HG03097 (cell line): ENCODE results near the gene ZDHHC18.
A peak's percentile ranks its signal among the peaks of the same experiment; 100 is the strongest.
"Not testable (repeated sequence)": the region's sequence is repeated elsewhere in the genome, so short reads cannot be mapped to it uniquely, and the experiment has no call there.

ENCODE experiments used
- ATAC-seq: cut with Tn5 transposase; IDR thresholded peaks from one replicate; pipeline ENCODE4 v1.9.1; 2021; ENCODE audit not compliant: unreplicated experiment, low FRiP score

Gene ZDHHC18

GRCh38 chr1:26857473-26858060 lies 31.1 kb downstream of the ZDHHC18 start:
- ATAC-seq, result no peak

- ATAC-seq, result no peak
These were observed 31.7 kb downstream of the ZDHHC18 start for GRCh38 chr1:26858160-26858559.

DNA sequence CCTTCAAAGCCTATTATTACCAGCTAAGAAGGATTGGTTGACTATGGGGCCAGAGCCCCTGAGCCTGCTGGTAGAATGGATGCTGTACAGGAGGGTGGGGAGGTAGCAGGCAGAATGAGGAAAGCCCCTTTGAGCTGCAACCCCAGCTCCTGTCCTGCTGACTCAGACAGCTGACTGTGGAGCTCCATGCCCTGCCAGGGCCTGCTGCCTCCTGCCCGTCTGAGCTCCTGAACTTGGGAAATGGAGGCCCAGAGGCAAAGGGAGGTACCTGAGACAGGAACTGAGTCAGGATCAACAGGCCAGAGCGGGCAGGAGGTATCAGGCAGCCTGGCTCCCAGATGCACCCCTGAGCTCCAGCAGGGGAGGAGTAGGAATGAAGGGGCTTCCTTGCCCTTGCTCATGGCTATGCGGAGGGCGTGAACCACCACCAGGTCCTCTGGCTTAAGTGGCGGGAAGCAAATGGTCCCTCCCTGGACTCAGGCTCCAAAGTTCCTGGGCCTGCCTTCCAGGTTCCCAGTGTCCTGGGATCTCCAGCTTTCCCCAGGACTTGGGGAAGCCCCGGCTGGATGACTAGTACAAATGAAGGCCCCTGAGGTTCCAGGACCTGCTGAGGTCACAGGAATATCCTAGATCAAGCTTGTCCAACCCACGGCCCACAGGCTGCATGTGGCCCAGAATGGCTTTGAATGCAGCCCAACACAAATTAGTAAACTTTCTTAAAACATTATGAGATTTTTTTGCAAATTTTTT lies 32.6 kb downstream of the ZDHHC18 start:
- ATAC-seq, result no peak

DNA sequence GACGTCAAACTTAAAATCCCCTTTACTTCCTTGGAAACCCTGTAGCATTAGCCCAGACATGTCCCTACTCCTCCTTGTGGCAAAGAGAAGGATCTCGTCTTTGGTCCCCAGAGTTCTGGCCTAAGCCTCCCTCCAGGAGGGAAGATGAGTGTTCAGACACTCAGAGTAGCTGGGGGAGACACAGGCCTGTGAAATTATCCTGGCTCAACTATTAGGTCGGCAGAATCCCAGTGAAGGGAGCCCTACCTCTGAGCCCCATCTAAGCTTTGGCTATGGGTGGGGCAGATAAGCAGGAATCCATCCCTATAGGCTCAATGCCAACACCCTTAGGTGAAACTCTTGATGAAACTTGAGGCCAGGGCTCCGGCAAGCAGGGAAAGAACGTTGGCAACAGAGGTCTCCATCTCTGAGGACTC lies 34.8 kb downstream of the ZDHHC18 start:
- no peak for ATAC-seq

DNA sequence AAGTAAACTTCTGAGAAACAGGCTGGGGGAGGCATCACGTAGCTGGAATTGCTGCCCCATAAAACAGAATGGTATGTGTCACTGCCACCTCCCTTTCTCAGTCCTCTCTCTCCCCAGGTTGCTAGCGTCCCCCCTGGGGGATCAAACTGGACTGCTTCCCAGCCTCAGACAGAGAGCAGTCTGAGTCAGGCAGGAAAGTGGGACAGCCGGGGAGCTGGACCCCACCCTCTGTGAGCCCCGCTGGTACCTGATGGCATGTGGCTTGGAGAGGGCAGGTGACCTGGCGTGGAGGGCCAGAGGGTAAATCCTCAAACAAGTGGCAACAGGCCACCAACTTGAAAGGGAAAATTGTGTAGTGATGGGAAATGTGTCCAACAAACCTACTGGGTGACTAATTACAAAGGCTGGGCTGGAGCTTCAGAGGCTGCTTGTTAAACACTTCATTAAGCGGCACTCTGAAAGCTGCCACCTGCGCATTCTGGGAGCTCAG lies 35.4 kb downstream of the ZDHHC18 start:
- no peak for ATAC-seq

DNA sequence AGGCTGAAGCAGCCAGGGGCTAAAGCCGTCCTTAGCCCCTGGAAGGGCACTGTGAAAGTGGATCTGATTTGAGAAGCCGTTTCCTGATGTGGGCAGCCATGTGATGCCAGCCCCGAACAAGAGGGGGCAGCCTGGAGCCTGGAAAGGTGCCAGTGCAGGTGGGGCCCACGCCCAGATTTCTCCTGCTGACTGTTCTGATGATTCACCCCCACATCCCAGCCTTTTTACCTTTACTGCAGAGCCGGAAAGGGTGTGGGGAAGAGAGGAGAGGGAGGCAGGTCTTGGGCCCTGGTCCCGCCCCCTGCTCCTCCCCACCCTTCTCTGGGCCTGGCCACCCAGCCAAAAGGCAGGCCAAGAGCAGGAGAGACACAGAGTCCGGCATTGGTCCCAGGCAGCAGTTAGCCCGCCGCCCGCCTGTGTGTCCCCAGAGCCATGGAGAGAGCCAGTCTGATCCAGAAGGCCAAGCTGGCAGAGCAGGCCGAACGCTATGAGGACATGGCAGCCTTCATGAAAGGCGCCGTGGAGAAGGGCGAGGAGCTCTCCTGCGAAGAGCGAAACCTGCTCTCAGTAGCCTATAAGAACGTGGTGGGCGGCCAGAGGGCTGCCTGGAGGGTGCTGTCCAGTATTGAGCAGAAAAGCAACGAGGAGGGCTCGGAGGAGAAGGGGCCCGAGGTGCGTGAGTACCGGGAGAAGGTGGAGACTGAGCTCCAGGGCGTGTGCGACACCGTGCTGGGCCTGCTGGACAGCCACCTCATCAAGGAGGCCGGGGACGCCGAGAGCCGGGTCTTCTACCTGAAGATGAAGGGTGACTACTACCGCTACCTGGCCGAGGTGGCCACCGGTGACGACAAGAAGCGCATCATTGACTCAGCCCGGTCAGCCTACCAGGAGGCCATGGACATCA lies 36.5 kb downstream of the ZDHHC18 start, which contains the start of gene SFN:
Gene SFN (plus strand): TSS at position 369 of the 904 bp plus-strand sequence. CDS start 64 bp downstream, at position 433.
- no peak for ATAC-seq

DNA sequence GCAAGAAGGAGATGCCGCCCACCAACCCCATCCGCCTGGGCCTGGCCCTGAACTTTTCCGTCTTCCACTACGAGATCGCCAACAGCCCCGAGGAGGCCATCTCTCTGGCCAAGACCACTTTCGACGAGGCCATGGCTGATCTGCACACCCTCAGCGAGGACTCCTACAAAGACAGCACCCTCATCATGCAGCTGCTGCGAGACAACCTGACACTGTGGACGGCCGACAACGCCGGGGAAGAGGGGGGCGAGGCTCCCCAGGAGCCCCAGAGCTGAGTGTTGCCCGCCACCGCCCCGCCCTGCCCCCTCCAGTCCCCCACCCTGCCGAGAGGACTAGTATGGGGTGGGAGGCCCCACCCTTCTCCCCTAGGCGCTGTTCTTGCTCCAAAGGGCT lies 37.2 kb downstream of the ZDHHC18 start:
- no peak for ATAC-seq

DNA sequence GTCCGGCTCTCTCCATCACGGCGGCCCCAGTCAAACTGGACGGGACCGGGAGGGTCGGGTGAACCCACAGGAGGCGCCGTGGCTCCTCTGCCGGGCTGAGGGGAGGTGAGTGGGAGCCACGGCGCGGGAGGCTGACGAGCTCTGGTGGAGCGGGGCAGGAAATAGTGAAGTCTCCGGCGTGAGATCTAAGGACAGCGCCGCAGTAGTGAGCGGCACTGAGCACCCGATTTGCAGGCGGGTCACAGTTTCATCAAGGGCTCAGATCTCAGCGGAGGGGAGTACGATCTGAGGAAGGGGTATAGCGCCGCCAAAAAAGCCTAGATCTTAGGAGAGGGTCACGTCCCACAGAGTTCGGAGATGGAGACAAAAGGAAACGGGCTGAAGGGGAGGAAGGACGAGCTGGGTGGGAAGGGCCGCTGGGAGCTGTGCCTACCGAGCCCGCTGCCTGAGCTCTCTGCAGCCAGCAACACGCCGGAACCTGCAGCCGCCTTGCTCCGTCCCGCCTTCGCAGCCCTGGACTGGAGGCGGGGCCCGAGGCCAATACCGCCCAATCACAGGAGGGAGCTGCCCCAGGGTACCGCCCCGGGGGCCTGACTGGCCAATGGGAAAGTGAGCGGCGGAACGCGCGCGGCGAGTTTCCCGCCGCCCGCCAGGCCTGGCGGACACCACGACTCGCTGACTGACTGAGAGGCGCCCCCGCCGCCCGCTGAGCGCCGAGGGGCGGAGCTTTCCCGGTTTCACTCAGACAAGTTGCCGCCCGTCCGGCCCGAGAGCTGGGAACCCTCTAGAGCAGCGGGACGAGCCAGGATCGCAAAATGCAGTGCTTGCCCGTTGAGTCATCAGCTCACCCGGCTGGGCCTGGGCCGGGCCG lies 38.4 kb downstream of the ZDHHC18 start:
- peak; percentile 84 for ATAC-seq

GRCh38 chr1:26873097-26873496 lies 46.6 kb downstream of the ZDHHC18 start:
- not testable (repeated sequence) for ATAC-seq

DNA sequence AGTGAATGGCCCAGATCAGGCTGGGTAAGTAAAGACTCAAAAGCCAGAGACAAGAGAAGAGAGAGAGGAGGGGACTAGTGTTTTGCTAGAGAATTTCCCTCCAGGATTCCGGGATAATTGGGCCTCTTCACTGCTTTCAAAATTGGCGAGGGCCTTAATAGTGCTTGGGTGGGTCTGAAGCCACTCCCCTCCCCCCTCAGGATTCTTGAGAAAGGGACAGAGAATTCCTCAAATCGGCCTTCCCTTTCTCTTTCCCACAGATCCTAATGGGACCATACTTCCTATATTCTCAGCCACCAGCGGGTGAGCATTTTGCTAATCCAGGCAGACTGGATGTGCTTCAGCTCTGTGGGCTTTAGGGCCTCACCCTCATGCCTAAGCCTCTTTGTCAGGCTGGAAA lies 48.4 kb downstream of the ZDHHC18 start:
- ATAC-seq, result no peak

GRCh38 chr1:26877326-26877725 lies 50.8 kb downstream of the ZDHHC18 start:
- no peak for ATAC-seq

GRCh38 chr1:26879793-26880192 lies 53.3 kb downstream of the ZDHHC18 start:
- ATAC-seq, result no peak

GRCh38 chr1:26881611-26882010 lies 55.1 kb downstream of the ZDHHC18 start:
- ATAC-seq, result not testable (repeated sequence)

DNA sequence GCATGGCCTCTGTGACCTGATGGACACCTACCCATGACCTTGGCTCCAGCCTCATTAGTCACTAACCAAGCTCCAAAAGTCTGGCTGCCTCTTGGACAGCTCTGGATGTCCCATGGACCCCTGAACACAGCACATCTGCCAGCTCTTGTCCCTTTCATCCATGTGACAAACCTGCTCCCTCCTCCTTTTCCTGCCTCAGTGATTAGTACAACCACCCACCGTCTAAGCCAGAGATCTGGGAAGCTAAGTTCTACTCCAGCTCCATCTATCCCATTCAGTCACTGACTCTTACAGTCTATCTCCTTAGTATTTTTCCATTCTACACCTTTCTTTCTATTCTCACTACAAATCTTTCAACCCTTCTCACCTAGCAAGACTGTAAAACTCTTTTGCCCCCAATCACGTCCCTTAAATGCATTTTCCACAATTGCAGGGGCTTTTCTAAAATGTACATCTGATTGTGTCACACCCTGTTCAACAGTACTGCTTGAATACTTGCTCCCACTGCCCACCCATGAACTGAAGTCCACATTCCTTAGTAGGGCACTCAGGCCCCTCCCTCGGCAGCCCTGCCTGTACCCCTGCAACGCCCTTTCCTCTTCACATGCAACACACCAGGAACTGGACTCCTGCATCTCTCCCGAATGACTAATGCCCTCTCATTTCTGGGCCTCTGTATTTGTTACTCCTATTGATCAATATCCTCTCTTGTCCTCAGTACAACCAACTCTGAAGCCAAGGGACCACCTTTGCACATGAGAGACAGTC lies 56.4 kb downstream of the ZDHHC18 start:
- no peak for ATAC-seq

GRCh38 chr1:26887125-26887524 lies 60.6 kb downstream of the ZDHHC18 start:
- ATAC-seq, result no peak

DNA sequence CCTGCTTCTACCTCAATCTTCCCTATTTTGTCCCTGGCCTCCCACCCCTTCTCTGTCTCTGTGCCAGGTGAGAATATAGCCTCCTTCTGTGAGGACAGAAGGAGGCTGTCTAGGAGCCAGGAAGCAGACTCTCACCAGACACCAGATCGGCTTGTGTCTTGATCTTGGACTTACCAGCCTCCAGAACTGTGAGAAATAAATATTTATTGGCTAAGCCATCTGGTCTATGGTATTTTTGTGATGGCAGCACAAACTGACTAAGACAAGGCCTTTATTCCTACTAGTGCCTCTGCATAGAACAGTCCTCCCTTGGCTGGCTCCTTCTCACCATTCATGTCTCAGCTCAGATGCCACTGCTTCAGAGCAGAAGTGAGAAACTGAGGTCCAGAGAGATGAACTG lies 61.7 kb downstream of the ZDHHC18 start:
- ATAC-seq, result no peak

DNA sequence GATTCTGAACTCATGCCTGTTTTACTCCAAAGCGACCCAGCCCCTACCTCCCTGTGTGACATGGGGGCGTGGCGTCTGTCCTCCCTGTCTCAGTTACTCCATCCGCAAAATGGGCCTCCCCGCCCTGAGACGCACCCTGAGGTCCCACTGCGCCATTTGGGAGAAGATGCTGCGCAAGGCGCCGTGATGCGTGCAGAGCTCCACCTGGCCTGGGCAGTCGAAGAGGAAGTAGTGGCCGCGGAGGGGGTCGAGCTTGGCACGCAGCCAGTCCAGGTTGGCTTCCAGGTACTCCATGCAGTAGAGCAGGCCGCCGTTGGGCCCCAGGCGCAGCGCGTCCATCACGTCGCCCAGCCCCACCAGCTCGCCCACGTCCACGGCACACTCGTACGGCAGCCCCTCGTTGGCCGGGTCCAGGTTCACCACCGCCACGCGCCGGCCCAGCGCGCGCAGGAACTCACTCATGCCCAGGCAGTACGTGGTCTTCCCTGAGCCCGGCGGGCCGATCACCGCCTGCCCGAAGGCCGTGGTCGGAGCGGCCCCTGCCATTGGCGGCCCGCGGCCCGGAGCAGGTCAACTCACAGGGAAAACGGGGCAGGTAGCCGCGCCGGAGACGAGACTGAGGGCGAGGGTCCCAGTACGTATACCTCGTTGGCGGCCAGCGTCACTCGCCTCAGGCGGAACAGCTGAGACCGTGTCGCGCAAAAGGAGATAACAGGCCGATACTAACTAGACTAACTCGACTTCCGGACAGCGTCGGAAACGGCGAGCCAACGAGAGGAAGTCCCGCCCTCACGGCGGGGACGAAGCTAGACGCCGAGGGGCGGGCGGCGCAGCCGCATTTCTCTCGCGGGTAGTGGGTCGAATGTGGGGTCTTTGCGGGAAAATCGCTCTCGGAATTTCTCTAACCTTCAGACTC lies 63.3 kb downstream of the ZDHHC18 start, which contains the start of gene GPN2:
Gene GPN2 (minus strand): TSS at position 733 of the 916 bp plus-strand sequence. CDS start 187 bp downstream, at position 546.
- ATAC-seq, result peak; percentile 69

DNA sequence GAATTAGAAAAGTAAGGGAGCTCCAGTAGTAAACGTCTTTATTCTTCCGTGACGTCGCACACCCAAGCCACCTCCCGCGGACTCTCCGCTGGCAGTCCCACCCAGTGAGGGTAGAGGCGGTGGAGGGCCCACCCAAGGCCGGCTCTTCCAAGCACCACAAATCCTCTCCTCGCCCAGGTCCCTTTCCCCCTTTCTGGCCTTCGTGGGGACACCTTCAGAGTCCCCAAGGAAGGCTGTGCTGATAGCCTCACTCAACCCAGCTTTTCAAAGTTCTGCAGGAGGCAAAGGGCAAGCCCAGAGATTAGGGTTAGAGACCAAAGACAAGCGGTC lies 63.9 kb downstream of the ZDHHC18 start:
- ATAC-seq, result peak; percentile 26
